Hematopoietic multipotent progenitor cell treated with erythropoietin and hydrocortisone succinate and interleukin-3 and kit ligand, for 8 days (in vitro differentiated cells): ENCODE data around the gene GPR137B.

Experiments
- DNase-seq: peaks from one replicate; pipeline ENCODE4 v3.0.0-alpha.2; 2015

Gene GPR137B

DNA sequence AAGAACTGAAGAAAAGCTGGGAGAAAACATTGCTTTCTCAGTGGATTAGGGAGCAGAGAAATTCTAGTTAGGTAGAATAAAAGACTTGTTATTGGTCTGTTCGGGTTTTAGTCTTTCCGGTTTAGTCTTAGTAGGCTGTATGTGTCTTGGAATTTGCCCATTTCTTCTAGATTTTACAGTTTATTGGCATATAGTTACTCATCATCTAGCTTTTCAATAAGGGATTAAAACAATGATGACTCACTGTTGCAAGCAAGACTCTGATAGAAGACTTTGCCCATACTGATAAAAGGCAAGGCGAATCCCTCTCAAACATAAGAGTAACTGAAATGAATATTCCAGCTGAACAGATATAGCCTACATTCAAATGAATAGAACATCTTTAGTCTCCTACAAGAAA is 62.3 kb downstream of the GPR137B start:
- no peak for DNase-seq

DNA sequence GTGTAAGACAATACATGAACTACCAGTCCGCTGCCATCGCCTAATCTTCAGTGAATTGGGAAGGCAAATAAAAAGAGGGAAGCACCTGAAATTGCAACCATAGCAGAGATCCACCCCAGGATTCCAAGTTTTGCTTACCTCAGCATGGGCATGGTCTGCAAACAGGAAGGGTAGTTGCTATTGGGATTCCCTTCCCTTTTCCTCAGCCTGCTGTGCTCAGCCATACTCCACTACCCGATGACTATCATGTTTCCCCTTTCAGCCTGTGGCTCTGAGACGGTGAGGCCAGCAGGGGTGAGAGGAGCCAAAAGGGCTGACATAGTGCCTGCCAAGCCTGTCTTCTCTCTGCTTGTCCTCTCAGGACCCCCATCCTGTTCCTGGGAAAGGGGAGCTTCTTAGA is 64.2 kb downstream of the GPR137B start:
- no peak for DNase-seq

DNA sequence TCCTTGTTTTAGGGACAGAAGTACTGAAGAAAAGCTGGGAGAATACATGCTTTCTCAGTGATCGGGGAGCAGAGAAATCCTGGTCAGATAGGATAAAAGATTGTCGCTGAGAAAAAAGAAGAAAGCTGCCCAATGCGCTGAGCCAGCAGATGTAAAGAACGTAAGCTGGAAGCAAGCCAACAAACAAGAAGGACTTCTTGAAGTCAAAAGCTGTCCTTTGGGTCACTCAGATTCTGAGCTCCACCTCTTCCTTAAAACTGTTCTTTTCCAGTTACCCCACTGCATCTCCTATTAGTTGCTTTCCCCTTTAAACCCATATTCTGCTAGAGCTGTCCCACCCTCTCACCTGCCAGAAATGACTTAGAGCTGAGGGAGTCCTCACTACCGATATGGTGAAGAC is 64.8 kb downstream of the GPR137B start:
- DNase-seq = no peak

DNA sequence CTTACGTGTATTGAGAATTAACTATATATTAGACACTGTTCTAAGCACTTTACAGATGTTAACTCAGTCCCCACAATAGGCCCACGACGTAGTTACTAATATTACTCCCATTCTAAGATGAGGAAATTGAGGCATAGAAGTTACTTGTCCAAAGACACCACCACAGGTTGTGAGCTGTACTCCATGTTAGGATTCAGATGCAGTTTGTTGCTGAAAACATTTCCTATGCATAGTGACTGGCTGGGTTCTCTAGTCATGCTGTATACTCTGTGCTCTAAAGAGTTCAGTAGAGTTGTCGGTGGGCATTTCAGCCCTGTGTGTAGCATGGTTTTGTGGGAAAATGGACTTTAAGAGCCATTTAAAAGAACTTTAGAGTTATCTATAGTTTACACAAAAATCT is 65.2 kb downstream of the GPR137B start:
- DNase-seq = no peak

DNA sequence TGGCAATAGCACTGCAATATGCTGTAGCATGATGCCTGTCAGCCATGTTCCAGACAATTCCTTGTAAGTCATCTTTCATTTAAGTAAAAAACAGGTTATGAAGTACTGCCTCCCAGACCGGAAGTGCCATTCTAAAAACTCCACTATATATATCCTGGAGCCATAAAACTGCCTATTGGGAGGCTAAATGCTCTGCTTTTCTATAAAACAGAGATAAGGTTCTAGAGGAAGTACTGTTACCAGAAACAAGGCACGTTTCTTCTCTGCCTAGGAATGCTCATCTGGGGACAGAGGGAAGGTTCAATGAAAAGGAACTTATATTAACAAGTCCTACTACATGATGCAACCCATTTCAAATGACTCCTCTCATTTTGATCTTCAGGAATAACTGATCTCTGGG is 66.8 kb downstream of the GPR137B start:
- no peak for DNase-seq

DNA sequence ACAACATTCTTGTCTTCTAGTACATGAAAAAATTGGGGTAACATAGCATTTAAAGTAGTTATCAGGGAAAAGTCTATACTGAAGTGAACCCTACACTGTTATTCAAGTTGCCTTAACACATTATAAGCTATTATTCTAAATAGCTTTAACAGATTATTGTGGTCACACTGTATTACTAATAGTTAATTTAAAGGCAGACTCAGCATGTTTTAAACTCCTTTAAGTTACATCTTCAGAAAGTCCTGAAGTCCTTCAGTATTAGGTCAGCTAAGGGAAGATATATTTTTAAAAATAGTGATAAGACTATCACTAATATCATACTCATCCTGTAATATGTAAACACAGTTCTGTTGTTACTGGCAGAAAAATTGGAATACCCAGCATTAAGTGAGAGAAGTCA is 67.4 kb downstream of the GPR137B start:
- DNase-seq = no peak

DNA sequence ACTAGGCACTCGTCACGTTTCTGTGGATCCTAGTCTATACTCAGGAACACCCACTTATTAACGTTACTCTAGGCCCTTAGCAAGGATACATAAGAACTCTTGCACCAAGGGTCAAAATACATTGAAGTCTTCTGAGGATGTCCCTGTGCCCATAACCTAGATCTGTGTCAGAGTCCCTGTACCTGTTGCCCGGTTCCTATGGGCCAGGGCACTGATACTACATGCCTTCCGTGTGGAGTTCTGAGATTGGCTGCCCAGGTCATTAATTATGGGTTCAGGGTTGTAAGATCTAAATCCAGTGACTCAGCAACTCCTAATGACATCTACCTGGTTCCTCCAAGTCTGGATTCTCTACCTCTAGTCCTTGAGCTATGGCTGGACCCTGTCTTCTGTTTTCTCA is 69.5 kb downstream of the GPR137B start:
- no peak for DNase-seq

DNA sequence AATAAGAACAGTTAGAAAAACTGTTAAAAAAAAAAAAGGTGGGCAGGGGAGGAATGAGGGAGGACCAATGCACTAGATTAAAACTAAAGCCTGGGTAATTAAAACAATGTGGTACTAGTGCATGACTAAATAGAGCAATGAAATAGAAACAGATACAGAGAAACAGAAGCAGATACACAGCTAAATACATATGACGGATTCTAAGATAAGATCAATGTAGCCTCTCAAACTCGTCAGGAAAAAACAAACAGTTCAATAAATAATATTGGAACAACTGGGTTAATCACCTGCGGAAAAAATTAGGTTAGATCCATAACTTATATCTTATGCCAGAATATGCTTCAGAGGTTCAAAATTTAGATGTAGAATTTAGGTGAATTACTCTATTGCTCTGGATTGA is 71.2 kb downstream of the GPR137B start:
- no peak for DNase-seq

DNA sequence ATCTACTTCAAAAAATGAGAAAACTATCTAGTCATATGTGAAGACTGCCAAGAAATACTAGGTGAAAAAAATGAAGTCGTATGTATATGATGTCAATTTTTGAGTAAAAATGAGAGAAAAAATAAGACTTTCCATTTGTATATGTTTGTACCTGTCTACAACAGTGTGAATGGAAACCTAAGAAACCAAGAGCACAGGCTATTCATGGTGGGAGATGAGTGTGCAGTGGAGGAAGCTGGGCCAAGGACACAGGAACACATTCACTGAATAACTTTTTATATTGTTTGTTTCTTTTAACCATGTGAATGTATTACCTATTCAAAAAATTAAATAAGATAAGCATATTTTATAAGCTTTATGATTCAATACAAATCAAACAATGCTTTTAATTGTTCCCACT is 72.4 kb downstream of the GPR137B start:
- no peak for DNase-seq

DNA sequence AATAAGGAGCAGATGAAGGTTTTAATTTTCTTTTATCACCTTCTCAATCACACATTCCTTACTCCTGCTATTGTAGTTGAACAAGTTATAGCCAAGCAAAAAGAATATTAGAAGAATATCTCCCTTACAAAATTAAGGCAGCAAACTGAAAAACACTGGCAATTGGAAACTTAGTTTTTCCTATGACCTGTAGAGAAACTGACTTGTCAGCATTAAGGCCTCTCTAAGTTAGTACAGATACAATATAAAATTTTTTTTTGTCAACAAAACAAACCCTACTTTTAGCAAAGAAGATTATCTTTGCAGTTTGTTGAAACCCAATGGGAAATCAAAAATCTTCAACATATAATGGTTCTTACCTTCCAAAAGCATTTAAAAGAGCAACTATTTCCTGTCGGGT is 78.1 kb downstream of the GPR137B start:
- no peak for DNase-seq

DNA sequence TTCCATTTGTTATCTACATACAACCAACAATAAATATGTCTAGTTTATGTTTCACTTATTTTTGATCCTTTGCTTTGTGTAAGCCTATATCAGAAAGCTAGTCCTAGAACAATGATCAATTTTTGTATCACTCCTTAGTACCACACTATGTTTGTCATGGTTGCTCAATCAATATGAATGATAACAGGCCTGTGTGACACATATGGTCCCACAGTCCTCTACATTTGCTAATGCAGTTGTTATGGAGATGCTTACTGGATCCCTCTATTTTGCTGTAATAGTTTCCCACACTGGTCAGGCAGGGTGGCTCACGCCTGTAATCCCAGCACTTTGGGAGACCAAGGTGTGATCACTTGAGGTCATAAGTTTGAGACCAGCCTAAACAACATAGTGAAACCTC is 80.3 kb downstream of the GPR137B start:
- no peak for DNase-seq

DNA sequence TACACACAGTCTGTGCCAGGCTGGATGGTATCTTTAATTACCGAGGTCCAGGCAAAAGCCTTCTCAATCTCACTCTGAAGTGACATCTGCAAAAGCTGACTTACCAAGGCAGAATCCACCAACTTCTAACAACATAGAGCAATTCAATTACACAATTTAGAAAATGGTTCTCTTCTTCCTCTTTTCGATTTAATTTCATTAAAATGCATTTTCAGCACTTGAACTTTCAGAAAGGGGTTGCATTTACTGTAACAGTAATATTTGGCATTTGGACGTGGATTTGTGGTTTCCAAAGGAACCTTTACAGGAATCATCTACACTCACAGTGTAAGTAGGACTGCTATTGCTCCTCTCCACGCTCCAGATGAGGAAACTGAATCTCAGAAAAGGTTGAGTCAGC is 86.1 kb downstream of the GPR137B start:
- DNase-seq = no peak

DNA sequence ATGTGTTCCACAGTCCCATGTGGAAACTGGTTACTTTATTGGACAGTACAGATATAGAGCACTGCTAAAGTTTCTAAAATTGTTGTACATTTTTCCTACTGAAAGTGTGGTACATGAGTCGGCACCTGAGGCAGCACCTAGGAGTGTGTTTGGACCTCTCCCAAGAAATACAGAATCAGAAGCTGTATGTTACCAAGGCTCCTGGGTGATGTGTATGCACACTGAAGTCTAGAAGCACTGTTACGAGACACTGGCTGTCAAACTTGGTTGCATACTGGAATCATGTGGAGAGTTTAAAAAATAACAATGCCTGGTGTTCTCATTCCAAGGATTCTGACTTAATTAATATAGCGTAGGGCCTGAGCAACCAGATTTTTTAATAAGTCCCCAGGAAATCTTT is 92.8 kb downstream of the GPR137B start:
- DNase-seq = no peak

DNA sequence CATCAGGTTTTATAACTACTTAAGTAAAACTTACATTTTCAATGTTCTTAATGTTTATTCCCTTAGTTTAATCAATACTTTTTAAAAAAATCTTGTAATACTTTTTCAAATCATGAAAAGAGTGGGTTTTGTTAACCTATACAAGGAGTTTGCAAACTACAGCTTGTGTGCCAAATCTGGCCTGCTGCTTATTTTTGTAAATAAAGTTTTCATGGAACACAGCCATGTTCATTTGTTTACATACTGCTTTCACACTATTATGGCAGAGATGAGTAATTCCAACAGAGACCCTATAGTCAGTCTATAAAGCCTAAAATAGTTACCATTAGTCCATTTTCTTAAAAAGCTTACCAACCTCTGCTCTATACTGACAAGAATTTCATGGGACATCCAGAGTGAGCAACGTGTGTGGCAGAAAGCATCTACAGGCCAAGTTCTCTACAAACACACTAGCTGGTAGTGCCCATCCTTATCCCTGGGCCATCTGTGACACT is 96.8 kb downstream of the GPR137B start:
- no peak for DNase-seq

DNA sequence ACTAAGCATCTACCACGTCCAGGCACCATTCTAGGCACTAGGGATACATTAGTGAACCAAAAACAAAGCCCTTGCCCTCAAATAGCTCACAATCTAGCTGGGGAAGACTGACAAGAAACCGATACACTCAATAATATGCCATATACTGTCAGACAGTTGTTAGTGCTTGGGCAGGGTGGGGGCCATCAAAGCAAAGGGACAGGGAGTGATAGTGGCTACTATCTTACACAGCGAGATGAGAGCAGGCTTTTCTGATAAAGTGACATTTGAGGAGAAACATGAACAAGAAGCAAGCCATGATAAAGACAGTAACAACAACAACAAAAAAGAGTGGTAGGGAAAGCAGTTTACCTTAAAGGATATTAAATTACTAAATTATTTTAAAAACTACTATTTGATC is 98.3 kb downstream of the GPR137B start:
- DNase-seq = peak; percentile 58

DNA sequence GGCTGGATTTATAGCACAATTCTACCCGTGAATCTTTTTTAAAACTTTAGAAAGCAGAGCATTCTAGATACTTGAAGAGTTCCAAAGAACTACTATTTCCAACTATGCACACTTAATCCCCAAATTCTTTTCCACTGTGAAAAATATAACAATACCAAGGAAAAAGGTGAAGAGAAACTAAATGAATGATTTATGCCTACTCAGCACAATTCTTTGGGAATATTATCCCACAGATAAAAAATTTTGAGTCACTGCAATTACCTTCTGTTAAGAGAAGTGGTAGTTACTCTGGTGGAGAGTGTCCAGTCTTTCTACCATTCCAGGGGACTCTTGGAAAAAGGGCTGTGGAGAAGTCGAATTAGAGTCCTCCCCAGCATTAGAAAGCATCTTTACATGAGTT is 100.2 kb downstream of the GPR137B start:
- no peak for DNase-seq

DNA sequence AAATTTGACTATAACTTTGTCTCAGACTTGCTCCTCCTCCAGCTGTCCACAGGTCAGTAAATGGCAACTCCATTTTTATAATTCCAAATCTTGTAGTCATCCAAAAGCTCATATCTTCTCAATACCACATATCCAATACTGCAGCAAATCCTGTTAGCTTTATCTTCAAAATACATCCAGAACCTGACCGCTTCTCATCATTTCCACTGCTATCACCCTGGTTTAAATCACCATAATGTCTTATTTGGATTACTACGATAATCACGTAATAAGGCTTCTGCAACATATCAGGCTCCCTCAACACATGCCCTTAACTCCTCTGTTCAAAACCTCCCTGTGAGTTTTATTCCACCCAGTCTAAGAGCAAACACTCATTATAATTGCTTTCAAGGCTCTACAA is 104.9 kb downstream of the GPR137B start:
- no peak for DNase-seq

DNA sequence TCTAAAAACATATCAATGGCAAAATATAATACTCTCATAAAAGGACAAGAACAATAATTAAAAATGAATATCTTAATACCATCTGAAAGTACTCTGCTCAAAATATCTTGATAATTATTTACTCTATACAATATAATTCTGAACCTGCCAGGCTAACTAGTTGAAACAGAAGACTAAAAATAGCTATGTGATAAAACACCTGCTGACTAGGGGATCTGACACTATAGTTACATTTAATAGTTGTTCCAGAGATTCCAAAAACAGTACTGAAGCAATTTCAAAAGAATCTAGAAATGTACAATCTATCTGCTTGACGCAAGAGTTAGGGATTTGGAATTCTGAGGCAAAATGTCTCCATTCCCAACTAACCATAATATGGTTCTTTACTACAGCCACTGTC is 109.2 kb downstream of the GPR137B start:
- DNase-seq = no peak

DNA sequence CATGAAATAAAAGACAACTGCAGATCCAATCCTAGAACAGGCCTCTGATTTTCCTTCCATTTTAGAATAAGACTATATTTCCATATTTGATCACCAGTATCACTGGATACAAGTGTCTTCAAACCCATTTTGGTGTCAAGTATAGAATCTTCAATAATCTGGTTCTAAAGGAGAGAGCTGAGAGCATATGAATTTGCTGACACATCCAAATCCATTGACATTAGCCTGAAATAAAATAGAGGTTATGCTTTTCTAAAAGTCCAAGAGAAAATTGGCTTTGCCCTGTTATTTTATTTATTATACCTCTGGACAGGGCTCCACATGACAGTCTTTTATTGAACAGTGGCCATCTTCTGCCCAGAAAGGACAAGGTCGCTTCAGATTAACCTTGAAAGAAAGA is 110.8 kb downstream of the GPR137B start:
- DNase-seq = no peak

DNA sequence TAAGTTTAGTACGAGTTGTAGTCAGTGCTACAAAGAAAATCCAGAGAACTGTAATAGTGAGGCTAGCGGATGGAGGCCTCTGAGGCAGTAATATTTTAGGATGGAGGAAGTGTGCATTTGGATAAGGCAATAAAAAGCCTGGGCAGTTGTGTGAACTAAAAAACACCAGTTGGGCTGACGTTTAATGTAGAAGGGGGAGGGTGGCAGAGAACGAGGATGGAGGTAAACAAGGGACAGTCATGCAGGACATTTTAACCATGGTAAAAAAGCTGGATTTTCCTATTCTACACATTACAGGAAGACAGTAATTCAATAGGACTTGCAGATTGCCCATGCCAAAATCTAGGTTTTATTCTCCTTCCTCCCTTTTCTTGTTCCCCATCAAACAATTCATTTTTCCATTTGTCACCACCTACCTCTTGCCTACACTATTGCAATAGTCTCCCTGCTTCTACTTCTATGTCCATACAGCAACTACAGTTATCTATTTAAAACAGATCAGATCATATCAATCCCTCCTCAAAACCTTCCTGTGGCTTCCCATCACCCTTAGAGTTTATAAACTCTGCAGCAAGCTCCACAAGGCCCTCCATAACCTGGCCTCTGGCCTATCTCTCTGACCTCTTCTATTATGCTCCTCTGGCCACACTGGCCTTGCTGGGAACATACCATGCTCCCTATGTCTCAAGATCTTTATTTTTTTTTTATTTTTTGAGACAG is 111.7 kb downstream of the GPR137B start:
- peak; percentile 32 for DNase-seq

DNA sequence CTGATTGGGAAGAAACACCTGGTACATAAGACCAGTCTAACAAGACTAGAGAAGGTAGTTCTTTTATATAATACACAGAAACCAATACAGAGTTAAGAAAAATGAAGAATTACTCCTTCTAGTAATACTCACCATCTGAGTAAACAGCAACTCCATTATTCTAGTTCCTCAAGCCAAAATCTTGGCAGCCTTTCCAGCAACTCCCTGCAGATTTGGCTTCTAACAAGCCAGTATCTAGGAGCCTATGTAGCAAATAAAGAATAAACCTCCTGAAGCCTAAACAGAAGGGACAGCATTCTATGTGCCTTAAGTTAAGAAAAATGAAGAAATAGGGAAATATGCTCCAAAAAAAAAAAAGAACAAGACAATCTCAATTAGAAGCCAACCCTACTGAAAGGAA is 114.9 kb downstream of the GPR137B start:
- no peak for DNase-seq

DNA sequence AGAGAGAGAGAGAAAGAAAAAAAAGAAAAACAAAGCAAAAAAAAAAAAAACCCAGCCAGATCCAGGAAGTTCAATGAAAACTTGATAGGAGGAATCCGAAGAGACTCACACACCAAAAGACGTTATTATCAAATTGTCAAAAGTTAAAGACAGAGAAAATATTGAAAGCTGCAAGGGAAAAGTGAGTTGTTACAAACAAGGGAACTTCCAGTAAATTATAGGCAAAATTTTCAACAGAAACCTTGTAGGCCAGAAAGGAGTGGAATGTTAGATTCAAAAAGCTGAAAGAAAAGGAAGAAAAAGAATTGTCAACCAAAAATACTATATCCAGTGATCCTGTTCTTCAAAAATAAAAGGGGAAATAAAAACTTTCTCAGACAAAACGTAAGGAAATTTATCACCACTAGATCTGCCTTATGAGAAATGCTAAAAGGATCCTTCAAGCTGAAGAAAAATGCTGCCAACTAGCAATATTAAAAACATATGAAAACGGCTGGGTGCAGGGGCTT is 115.8 kb downstream of the GPR137B start:
- no peak for DNase-seq
